ENCODE results near the gene TARBP1.

TARBP1 gene

GRCh38 chr1:234375672-234376071, 103.3 kb downstream of the TARBP1 start:
- no peak for DNase-seq

- no peak for DNase-seq
Observed at GRCh38 chr1:234373959-234374254, 105.1 kb downstream of the TARBP1 start.

GRCh38 chr1:234373064-234373958, 105.7 kb downstream of the TARBP1 start, which contains the start of gene COA6:
TSS of gene COA6 (plus strand) at chr1:234373456. CDS start at chr1:234373467, 11 bp downstream.
- peak; percentile 97 for DNase-seq

GRCh38 chr1:234372011-234372757, 106.8 kb downstream of the TARBP1 start:
- peak; percentile 12 for DNase-seq

GRCh38 chr1:234371414-234371813, 107.6 kb downstream of the TARBP1 start:
- DNase-seq: no peak

GRCh38 chr1:234369784-234370183, 109.2 kb downstream of the TARBP1 start:
- DNase-seq: peak; percentile 43

- DNase-seq: no peak
Observed at GRCh38 chr1:234369033-234369430, 109.9 kb downstream of the TARBP1 start.

- no peak for DNase-seq
Observed at GRCh38 chr1:234368320-234369032, 110.5 kb downstream of the TARBP1 start.

- no peak for DNase-seq
Observed at GRCh38 chr1:234362558-234362957, 116.4 kb downstream of the TARBP1 start.

GRCh38 chr1:234361102-234361603, 117.8 kb downstream of the TARBP1 start:
- DNase-seq: no peak

GRCh38 chr1:234357831-234358230, 121.1 kb downstream of the TARBP1 start:
- no peak for DNase-seq

- peak; percentile 2 for DNase-seq
Observed at GRCh38 chr1:234356615-234357269, 122.2 kb downstream of the TARBP1 start.

- no peak for DNase-seq
Observed at GRCh38 chr1:234355782-234356510, 123.0 kb downstream of the TARBP1 start.

GRCh38 chr1:234348964-234349363, 130.0 kb downstream of the TARBP1 start:
- DNase-seq: no peak

GRCh38 chr1:234345237-234345636, 133.7 kb downstream of the TARBP1 start:
- DNase-seq: no peak

GRCh38 chr1:234342774-234343173, 136.2 kb downstream of the TARBP1 start:
- DNase-seq: no peak
